ENCODE results near the gene ATP2B2. TPM values are rescaled to one million over a fixed set of nuclear protein-coding genes. Genes with fewer than 3 reads are reported as not detected.

The ATP2B2 gene
- total RNA-seq, 1 experiment from 2014 or later, result 0.03 TPM

DNA sequence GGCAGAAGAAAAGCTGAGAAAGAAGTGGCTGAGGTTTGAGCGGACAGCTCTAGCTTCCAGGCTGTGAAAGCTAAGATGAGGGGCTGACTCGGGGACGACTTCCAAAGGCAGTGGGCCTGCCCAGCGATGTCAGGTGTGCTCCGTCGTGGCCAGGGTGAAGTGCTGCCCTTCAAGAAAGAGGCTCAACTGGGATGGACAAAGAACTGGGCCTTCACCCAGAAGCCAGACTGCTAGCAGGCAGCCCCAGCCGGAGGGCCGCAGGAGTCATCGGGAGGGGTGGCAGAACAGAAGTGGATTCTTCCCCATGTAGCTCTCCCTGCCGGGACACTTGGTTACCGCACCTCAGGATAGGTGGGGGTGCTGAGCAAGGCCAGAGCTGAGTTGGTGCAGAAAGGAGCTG lies 171.3 kb downstream of the ATP2B2 start:
- DNase-seq (ENCODE audit: low read depth), result no peak

GRCh38 chr3:10333349-10333650 lies 172.1 kb downstream of the ATP2B2 start:
- no peak for DNase-seq (ENCODE audit: low read depth)

DNA sequence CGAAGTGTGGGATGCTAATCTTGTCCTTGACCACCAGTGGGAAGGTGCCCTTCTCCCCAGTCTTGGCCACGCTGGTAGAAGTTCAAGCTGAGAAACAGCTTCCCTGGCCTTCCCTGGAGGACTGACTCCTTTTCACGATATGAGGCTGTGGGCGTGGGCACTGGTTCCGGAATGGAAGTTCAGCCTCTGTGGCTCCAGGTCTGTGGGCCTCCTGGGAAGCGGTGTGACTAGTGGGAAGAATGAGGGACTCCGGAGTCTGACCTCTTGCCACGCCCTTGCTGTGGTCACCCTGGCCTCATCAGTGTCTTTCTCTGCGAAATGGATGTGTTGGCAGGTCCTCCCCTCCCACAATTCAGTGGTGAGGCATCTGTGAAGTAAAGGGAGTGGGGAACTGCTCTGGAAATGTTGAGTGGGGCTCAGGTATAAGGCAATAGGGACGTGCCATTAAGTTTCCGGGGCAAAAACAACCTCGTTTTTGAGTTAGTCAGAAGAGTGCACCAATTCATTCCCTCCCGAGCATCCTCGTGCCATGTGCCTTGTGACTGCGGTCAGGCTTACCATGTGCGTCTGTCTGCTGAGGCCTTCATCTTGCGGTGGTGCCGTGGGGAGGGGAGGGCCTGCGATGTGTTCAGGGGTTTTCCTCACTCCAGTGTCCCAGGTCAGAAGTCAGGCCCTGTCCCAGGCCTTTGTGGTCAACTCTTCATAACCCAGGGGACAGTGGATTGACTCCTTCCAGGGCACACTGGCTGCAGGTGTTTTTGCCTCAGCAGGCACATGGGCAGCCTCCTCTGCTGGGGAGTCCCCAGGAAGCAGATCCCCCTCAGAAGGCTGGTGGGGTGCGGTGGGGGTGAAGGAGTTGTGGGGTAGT lies 172.7 kb downstream of the ATP2B2 start:
- DNase-seq (ENCODE audit: low read depth), result no peak

GRCh38 chr3:10331320-10331719 lies 174.1 kb downstream of the ATP2B2 start:
- DNase-seq (ENCODE audit: low read depth), result no peak

DNA sequence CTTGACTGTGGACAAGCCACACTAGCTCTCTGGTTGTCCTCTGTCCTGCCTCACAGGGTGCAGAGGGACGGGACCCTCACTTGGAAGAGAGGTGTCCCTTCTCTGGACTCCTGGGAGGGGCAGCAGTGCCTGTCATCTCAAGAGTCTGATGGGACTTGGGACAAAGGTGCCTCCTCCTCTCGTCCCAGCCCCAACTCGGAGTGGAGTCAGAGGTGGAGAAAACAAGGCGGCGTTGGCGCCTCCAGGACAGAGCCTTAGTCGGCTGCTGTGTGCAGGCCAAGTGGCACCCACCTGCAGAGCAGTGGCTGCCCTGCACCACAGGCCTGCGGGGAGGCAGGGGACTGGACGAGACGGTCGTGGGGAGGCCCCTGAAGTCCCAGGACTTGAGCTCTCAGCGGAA lies 175.1 kb downstream of the ATP2B2 start:
- no peak for DNase-seq (ENCODE audit: low read depth)

DNA sequence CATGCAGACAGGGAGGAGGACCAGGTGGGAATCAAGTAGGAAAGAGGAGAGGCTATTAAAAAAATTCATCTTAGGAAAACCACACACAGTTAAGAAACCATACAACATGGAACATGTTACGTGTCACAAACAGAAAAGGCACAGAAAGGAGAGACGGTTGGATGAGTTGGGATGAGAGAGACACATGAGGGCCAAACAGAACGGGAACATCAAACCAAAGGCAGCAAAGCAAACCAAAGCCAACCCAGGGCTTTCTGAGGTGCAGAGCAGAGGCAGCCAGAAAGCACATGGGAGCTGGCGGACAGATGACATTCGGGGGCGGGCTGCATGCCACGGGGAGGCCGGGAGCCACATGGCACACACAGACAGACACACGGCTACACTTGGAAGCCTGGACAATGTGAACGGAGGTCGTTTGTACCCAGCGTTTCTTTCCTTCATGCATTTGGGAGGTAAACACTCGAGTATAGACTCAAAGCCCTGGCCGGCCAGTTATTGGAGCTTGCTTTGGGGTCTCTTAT lies 175.8 kb downstream of the ATP2B2 start:
- DNase-seq (ENCODE audit: low read depth), result no peak

- no peak for DNase-seq (ENCODE audit: low read depth)
Observed at GRCh38 chr3:10328460-10329071, 176.8 kb downstream of the ATP2B2 start.

- no peak for DNase-seq (ENCODE audit: low read depth)
Observed at GRCh38 chr3:10327592-10327991, 177.8 kb downstream of the ATP2B2 start.

GRCh38 chr3:10322352-10322710 lies 183.1 kb downstream of the ATP2B2 start:
- DNase-seq (ENCODE audit: low read depth), result no peak

GRCh38 chr3:10321630-10322351 lies 183.6 kb downstream of the ATP2B2 start:
- no peak for DNase-seq (ENCODE audit: low read depth)

DNA sequence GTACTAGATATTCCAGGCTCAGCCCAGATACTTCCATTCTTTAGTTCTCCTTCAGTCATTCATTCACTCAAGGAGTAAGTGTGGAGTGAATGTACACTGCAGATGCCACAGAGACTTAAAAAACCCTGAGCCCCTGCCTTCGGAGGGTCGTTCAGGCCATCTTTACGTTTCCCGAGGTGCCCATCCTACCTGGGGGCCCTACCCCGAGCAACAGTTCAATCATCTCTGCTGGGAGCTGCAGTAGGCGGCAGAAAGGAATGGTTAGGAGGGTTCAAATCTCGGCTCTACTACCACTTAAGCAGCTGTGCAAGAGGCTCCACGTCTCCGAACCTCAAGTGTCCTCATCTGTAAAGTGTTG lies 185.1 kb downstream of the ATP2B2 start:
- DNase-seq (ENCODE audit: low read depth), result no peak

- DNase-seq (ENCODE audit: low read depth), result no peak
Observed at GRCh38 chr3:10319804-10320203, 185.6 kb downstream of the ATP2B2 start.

GRCh38 chr3:10319251-10319650 lies 186.1 kb downstream of the ATP2B2 start:
- no peak for DNase-seq (ENCODE audit: low read depth)

DNA sequence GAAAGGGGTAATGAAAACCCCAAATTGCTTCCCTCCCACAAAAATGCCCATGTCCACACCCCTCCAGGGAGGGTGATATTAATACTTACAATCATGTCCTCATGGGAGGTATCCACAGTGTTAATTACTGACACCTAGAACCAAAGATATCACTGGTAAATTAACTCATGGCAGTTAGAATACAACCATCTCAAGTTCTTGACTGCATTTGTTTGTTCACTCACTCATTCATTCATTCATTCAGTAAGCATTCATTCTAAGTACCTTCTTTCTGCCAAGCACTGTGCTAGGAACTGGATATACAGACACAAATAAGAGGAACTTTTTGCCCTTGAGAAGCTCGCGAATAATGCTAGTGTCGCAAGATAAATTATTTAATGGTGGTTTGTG lies 187.4 kb downstream of the ATP2B2 start:
- no peak for DNase-seq (ENCODE audit: low read depth)

- no peak for DNase-seq (ENCODE audit: low read depth)
Observed at GRCh38 chr3:10317311-10317960, 187.9 kb downstream of the ATP2B2 start.

DNA sequence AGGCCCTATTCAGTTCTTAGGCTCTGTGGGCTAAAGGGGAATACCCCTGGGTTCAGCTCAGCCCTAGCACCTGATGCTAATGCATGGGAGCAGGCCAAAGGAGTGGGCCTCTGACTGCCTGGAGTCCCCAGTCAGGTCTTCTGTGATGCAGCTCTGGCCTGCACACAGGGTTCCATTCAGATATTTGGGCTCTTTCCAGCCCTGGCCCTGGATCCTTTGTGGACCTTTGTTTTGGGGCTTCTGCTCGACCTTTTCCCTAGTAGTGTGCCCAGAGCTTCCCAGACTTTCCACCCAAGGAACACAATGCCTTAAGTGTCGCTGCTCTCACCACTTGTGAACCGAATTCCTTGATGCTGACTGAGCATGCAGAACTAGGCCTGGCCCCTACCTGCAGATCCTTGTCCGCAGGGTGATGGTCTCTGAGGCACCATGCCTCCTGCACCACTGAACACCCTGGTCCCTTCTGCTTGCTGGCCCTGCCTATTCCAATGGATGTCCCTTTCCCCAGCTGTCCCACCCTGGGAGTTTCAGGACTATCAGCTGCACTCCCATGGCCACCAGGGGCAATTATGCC lies 189.5 kb downstream of the ATP2B2 start:
- no peak for DNase-seq (ENCODE audit: low read depth)

DNA sequence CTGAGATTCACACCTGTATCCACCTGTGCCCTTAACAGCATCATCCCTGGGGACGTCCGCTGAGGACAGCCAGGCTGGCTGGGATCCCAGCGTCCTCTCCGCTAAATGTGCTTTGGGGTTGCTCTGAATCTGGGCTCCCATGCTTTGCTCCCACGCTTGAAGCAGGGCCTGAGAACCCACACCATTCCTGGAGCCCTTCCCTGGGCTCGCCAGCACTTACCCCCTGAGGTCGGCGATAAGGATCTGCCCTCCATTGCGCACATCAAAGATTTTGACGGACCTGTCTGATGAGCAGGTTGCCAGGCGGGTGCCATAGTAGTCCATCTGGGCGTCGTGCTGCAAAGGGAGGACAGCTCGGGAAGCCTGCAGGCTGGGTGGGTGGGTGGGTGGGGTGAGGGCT lies 190.3 kb downstream of the ATP2B2 start:
- DNase-seq (ENCODE audit: low read depth), result no peak

GRCh38 chr3:10312861-10313260 lies 192.5 kb downstream of the ATP2B2 start:
- no peak for DNase-seq (ENCODE audit: low read depth)

- DNase-seq (ENCODE audit: low read depth), result no peak
Observed at GRCh38 chr3:10312391-10312790, 193.0 kb downstream of the ATP2B2 start.

- no peak for DNase-seq (ENCODE audit: low read depth)
Observed at GRCh38 chr3:10311710-10312109, 193.7 kb downstream of the ATP2B2 start.

DNA sequence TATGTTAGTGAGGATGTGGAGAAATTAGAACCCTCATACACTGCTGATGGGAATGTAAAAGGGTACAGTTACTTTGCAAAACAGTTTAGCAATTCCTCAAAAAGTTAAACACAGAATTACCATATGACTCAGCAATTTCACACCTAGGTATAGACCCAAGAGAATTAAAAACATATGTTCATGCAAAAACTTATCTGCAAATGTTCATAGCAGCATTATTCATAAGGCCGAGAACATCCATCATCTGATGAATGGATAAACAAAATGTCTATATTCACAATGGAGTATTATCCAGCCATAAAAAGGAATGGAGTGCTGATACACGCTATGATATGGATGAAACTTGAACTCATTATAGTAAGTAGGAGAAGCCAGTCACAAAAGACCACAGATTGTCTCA lies 194.8 kb downstream of the ATP2B2 start:
- DNase-seq (ENCODE audit: low read depth), result no peak

DNA sequence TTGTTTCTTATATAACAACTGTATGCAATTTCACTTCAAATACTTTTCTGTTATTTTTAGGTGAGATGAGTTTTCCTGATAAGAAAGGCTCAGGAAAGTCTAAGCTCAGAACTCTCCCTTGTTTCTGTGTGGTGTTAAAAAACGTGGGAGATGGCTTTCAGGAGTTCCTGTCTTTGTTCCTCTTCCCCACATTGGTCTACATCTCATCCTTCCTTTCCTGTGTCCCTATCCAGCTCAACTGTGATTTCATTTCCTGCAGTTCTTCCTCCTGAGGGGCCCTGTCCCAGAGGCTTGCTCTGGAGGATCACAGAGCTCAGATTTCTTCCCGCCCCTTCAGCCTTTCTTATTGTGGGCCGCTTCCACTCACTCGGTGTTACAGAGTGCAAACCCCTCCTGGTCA lies 195.7 kb downstream of the ATP2B2 start:
- peak; percentile 37 for DNase-seq (ENCODE audit: low read depth)
